Measurements from ENCODE around the gene SCN5A.

The SCN5A gene

DNA sequence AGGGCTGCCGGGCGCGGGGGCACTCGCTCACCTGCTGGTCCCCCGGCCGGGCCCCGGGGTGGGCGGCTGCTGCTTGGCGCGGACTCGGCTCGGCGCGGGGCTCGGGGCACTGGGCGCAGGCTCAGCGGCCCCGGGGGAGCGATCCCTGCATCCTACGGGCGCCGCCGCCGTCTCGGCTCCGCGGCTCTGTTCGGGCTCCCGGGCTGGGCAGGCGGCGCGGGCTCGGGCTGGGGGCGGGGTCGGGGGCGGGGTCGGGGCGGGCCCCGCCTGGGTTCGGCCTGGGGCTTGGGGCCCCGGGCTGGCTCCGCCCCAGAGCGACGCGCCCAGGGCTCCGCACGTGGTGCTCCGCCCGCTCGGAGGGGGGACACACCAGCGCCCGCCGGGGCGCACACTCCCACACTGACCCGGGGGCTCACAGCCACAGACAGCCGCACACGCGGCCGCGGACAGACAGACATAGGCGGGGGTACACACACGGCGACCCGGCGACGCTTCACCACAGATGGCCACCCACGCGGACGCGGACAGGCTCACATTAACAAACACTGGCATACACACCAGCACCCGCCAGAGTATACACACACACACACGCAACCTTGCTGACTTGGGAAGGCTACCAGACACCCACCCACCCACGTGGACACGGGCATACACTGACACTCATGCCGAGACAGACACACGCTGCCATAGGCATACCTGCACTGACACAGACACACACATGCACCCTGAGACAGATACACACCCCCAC, at the start of gene SCN5A:
Gene SCN5A, minus strand, starts transcription at position 188 of the 748 bp plus-strand sequence. CDS start 16,380 bp downstream, outside the sequence.
- DNase-seq: peak; percentile 80

DNA sequence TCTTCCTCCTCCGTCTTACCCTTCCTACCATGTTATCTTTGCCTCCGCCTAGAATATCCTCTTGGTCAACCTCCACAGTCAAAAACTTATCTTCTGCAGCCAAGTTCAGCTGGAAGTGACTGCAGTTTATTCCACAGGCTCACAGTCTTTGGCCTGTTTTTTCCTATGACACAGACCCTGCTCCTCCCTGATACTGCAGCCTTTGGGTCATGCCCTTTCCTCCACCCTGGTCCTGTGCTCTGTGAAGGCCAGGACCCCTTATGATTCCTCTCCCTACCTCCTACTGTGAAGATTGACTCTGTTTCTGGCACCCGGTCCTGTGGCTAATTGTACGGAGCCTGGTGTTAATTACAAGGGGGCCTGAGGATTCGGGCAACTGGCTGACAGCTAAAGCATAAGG, 49.3 kb upstream of the SCN5A start:
- DNase-seq: no peak

DNA sequence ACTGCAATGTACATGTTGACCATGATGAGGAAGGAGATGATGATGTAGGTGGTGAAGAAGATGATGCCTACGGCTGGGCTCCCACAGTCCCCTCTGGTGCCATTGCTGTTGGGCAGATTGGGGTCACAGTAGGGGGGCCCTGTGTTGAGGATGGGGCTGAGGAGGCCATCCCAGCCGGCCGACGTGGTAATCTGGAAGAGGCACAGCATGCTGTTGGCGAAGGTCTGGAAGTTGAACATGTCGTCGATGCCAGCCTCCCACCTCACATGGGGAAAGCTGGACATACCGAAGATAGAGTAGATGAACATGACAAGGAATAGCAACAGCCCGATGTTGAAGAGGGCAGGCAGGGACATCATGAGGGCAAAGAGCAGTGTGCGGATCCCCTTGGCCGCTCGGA, 48.6 kb upstream of the SCN5A start:
- DNase-seq: no peak

DNA sequence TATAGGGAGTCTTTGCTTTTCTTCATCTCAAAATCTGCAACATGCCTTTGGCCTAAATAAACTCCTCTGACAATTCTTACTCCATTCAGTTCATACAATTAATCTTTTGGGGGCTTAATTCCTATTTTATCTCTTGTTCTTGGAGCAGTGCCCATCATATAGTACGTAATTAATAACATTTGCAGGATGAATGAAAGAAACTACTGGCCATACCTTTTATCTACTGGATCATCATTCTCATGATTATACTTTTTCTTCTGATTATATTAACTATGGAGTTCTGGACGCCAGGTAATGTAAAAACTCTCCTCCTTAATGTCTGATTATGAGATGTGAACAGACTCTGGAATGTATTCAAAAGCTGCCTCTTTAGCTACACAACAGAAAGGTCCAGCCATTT, 46.5 kb upstream of the SCN5A start:
- no peak for DNase-seq

DNA sequence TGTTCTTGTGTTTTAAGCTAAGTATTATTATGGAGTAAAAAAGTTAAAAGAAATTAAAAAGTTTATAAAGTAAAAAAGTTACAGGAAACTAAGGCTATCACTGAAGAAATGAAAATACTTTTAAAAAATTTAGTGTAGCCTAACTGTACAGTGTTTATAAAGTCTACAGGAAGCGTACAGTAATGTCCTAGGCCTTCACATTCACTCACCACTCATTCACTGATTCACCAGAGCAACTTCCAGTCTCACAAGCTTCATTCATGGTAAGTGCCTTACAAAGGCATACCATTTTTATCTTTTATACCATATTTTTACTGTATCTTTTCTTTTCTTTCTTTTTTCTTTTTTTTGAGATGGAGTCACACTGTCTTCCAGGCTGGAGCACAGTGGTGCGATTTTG, 40.7 kb upstream of the SCN5A start:
- DNase-seq: no peak

GRCh38 chr3:38689774-38690173, 40.3 kb upstream of the SCN5A start:
- DNase-seq: no peak

GRCh38 chr3:38689346-38689745, 39.9 kb upstream of the SCN5A start:
- DNase-seq: no peak

DNA sequence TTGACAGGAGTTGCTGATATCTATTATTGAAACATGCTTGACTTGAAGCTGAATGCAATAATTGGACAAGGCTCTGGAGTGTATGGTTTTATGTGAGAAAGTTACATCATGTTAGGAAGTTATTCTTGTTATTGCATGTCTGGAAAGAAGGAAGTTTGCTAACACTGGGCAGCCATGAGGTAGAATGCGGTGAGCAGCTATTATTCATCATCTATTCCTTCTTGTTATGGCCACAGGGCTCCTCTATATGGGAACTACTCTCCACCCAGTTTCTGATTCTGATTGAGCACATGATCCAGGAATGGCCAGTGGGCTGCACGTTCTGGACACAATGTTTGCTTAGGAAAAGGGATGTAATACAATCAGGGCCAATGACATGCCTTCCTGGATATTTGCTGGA, 37.8 kb upstream of the SCN5A start:
- no peak for DNase-seq

- no peak for DNase-seq
These were observed 35.1 kb upstream of the SCN5A start for GRCh38 chr3:38684546-38684945.

GRCh38 chr3:38669668-38670067, 20.2 kb upstream of the SCN5A start:
- no peak for DNase-seq

GRCh38 chr3:38662544-38662943, 13.1 kb upstream of the SCN5A start:
- DNase-seq: no peak

- DNase-seq: no peak
These were observed 9.4 kb upstream of the SCN5A start for GRCh38 chr3:38658841-38659240.

GRCh38 chr3:38657369-38657768, 7.9 kb upstream of the SCN5A start:
- no peak for DNase-seq

DNA sequence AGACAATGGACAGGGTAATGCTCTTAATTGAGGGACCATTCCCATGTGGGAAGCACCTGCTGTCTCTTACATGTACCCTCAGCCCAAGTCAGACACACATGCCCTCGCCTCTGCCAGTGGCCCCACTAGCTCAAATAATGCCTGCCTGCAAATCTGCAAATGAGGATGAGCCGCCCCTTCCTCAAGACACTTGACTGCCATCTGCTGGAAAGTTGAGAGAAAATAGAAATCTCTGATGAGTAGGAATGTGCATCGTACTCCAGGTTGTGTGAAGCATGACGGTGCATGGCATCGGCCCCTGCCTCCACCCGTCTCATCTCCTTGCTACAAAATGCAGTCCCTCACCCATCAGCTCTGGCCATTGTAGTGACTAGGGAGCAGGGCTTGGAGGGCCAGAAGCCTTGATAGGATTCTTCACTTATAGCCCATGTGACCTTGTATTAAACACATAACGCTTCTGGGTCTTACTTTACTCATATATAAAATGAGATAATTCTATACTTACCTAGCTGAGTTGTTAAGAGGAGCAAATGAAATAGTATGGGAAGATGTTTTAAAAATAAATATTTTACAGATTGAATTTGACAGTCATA, 6.3 kb upstream of the SCN5A start:
- peak; percentile 71 for DNase-seq

- DNase-seq: no peak
These were observed 4.4 kb upstream of the SCN5A start for GRCh38 chr3:38653685-38654537.

DNA sequence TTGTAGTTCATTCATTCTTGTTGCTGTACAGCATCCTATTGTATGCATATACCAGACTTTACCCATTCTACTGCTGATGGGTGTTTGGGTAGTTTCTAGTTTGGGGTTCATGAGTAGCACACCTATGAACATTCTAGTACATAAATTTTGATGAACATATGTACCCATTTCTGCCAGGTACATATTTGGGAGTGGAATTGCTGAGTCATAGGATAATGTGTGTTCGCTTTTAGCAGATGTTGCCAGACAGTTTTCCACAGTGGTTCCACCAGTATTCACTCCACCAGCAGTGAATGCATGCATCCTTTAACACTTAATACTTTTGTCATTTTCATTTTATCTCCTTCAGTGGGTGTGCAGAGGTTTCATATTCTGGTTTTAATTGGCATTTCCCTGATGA, 3.4 kb upstream of the SCN5A start:
- DNase-seq: no peak

DNA sequence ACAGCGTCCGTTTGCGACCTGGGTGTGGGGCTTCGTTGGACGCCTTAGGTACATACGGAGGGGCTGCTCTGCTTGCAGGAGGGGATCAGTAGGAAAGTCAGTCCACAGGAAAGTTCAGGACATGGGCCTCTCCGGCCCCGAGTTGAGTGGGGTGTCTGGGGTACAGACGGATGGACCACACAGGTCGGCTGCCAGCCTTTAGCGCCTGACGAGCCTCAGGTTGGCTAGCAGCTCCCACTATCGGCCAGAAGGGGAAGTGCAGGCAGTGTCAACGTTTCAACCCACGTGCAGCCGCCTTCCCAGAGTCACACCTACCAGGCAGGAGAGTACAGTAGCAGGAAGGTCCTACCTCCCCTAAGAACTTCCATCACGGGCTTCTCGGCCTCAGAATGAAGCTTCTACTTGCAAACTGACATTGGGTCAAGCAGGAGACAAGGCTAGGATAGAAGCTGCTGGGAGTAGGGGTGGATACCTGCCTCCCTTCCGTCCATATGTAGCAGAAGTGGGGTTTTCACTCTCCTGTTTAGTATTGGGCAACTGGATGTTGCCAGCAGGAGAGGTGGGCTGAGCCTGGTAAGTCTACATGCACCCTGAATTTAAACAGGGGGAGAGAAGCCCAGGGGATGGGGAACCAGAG, 1.8 kb upstream of the SCN5A start:
- DNase-seq: peak; percentile 90

DNA sequence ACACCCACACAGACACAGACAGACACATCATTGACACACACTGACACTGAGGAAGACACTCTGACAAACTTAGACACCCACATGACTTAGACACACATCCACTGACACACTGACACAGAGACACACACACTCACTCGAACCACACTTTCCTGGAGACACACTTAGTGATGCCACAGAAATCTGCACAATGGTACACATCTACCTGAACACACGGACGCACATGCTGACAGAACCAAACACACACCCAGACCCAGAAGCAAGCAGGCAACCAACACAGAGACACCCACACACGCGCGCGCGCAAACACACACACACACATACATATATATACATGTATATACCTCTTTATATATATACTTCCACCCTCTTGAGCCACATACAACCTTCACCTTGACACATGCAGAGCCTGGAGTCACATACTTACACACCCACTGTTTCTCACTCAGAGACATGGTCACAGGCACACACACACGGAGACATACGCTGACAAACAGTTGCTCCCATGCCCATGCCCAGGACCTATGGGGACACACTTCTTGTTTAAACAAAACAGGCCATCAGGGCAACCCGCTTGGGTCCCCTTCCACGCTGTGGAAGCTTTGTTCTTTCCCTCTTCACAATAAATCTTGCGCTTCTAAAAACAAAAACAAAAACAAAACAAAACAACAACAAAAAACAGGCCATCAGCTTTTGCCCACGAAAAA, 913 bp upstream of the SCN5A start:
- peak; percentile 48 for DNase-seq

DNA sequence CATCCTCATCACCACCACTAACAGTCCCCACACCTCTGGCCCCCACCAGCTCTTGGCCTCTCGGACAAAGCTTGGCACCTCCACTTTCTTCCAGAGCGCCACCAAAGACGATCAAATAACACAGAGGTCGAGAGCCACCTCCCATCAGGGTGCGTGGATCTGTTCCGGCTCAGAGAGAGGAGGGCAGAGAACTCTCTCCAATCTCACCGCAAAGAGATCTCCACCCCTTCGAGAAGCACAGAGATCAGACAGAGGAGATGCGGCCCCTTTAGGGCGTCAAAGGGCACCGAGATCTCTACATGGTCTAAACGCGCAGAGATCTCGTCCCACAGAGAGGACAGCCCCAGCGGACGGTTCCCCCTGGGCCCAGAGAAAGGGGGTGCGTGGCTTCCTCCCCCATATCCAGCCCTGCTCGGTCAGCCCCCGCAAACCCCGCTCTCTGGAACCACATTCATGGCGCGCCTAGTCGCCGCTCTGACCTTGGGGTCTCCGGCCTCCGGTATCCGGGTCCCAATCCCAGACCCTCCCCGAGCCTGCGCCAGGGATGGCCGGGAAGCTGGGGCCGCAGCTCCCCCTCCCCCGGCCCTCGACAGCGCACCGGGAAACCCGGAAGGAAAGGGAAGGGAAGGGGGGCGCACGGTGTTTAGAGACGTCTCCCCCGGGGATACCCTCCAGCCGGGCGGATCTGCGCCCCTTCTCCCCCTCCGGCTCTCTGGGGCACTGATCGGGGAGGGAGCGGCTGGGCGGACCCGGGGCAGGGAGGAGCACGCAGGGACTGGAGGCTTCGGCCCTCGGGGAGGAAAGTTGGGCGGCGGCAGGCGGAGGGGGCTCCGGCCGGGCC, 608 bp downstream of the SCN5A start:
- peak; percentile 53 for DNase-seq

DNA sequence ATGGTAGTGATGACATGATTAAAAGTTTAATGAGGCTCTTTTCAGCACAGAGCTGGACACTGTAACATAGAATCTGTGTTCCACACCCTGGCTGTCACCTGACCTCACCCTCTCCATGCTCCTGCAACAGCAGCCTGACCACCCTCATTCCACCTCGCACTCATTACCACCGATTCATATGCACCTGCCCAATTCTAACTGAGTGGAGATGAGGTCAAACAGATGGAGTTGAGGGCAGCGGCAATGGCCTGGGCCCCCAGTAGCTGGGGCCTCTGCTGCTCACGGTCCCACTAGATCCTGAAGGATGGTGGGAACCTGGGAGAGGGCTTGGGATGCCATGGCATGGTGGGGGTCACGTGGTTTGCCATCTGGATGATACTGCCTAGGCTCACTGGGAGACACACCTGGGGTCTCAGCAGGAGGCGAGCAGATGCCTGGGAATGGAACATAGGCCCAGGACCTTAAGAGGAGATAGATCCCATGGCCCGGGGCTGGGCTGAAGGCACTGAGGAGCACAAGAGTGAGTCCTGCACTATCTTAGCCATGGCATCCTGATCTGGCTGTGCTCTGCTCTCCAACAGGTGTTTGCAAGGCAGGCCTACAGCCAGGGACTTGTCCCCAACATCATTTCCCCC, 1.3 kb downstream of the SCN5A start:
- peak; percentile 1 for DNase-seq

All from retina (tissue), 1 donor.